Hypothalamus (tissue), 51 donors: Measurements from ENCODE around the gene ROR2.
A peak's percentile ranks its signal among the peaks of the same experiment; 100 is the strongest.
"Not testable (repeated sequence)": the region's sequence is repeated elsewhere in the genome, so short reads cannot be mapped to it uniquely, and the experiment has no call there.

Experiments
- DNase-seq, 51 donors: peaks; one replicate each; lab custom pipeline; 2025; lab: John Stamatoyannopoulos, UW

The ROR2 gene

DNA sequence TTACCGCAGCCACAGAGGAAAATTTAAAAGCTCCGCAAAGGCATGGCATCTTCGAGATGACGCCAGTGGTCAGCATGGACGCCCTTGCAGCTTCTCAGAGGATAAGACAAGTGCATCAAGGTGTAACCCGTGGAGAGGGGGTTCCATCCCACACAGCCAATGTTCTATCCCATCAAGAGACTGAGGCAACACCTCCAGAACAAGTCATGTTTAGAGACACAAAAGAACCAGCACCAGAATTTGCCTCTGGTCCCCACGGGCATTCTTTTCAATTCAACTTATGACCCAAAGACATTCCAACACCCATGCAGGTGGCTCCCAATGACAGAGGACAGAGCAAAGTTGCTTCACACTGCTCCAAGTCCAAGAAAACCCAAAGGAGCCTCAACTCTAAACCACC is 20.7 kb downstream of the ROR2 start:
- DNase-seq: no peak

DNA sequence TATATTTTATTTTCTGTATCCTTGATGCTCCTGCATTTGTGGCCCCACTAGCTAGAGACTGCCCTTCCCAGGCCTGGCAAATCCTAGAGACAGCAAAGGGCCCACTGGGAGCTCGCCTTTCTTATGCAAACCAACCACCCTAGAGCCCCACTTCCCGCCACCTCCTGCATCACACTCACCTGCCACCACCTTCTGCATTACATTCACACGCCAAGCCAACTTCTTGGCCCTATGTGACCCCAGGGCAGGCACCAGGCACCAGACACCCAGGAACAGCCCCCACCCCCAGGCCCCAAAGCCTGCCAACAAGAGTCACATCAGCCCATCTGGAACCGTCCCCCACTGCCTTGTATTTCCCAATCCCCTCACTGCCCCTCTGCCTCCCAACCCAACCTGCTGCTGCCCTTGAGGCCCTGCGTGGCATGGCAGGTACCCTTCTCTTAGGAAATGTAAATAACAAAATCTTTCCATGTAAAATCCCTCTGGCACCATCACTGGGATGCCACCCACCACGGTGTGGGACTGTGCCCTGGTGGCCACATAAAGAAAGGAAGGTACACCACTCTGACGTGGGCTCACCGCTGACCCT is 22.0 kb downstream of the ROR2 start:
- DNase-seq: no peak

DNA sequence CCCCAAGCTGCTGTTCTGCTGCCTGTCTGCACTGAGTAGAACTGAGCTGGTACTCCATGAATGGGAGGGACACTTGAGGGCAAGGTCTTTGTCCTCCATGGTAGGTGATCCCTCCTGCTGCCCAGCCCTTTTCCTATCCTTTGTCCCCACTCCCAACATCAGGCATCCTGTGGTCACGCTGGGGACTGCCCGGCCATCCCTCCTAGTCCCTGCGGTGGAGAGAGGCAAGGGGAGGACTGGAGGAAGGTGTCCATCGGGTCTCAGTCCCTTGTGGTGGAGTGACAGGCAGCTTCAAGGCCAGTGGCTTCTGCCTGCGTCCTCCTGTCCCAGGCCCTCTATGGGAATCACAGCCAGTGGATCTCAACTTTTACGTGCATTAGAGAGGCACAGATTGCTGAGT is 25.9 kb downstream of the ROR2 start:
- no peak for DNase-seq

DNA sequence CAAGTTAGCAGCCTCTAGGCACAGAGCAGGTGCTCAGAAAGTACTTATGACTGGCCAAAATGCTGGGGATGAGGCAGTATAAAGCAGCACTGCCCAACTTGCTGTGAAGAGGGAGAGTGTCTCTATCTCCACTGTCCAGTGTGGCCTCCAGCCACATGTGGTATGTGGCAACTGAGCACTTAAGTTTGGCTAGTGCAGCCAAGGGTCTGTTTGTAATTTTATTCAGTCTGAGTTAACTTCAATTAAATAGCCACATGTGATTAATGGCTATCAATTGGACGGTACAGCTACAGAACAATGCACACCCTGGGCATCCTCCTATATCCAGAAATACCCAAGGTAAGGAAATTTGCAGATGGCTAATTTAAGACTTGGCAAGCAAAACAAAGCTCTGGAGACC is 26.9 kb downstream of the ROR2 start:
- DNase-seq: no peak

DNA sequence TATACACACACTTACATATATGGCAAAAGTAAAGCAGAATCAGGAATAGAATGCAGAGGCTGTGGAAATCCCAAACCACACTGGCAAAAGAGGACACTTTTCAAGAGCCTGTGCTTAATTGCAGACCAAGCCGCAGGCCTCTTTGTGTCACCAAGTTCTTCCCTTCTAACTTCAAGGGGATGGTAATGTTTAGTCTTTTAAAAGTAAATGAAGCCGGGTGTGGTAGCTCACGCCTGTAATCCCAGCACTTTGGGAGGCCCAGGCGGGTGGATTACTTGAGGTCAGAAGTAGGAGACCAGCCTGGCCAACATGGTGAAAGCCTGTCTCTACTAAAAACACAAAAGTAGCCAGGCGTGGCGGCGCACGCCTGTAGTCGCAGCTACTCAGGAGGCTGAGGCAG is 28.7 kb downstream of the ROR2 start:
- no peak for DNase-seq

DNA sequence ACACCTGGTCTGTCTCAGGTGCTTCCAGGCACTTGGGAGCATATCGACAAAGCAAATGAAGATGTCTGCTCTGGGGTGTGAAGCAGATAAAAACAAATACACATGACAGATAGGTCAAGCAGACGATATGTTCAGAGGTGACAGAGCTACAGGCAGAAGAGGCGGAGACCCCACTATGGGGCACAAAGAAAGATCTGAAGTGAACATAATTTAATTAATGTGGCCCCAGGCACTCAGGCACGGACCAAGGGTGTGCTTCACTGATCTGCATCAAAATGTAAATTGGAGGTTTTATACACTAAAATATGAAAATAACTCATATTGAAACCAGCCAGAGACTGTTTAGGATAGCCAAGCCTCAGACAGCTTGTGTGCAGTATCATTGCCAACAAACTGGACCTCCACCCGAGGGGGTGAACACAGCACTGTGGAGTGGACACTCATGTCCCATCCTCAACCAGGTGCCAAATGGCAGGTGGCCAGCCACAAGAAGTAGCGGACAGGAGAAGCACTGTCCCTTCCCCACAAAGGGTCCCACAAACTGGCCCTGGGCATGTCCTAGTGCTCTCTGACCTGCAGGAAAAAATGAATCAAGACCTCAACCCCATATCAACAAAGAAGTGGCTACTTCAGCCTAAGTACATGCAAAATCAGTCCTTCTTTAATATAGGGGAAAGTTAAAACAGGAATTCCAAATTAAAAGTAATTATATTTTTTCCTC is 29.2 kb downstream of the ROR2 start:
- no peak for DNase-seq

DNA sequence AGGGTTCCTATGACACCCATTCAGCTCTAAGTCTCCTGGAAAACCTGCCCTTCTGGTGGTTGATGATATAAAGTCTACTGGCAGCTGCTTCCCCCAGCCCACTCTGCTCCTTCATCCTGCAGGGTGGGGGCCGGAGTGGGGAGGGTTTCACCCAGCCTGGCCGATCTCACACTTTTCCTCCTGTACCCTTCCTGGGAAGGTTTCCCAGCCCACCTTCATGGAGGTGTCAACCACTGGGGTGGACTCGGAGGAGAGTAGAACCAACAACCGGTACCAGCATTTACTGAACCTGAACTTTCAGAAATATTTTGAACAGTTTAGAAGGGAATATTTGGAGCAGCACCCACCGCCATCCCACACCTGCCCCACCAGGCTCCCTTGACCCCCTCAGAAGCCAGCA is 30.4 kb downstream of the ROR2 start:
- no peak for DNase-seq

DNA sequence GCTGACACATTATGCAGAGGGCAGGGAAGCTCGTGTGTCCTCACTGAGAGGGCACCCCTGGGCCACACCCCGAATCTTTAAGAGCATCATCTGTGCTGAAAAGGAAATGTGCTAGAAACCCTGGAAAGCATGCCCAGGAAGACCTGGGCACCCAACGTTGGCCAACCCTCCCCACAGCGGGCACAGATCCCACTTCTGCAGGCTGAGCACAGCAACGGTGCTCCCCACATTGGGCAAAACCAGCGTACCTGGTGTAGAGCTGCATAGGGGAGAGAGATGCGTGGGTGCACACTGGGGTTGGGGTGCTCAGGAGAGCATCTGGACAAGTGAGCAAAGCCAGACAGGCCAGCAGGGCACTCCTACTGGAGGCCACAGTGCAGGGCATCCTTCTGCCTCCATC is 32.6 kb downstream of the ROR2 start:
- no peak for DNase-seq

DNA sequence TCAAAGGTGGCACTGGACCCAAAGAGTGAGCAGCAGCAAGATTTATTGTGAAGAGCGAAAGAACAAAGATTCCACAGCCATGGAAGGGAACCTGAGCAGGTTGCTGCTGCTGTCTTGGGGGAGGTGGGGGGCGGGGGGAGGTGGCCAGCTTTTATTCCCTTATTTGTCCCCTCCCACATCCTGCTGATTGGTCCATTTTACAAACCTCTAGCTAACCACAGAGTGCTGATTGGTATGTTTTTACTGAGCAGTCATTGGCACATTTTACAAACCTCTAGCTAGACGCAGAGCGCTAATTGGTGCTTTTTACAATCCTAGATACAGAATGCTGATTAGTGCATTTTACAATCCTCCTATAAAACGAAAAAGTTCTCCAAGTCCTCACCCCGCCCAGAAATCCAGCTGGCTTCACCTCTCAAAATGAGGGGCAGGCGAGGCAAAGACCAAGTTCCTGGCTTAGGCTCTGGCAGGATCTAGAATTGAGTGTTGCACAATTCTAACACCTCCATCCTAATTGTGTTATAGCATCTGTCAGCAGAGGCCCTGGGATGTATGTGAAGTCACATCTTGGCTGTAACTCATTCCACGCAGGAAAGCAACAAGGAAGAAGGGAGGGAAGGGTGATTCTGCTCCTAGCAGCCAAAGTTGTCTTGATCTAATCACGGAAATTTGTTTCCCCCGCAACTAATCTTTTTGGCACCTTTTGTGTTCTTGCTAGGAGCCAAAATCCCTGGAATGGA is 34.3 kb downstream of the ROR2 start:
- no peak for DNase-seq

DNA sequence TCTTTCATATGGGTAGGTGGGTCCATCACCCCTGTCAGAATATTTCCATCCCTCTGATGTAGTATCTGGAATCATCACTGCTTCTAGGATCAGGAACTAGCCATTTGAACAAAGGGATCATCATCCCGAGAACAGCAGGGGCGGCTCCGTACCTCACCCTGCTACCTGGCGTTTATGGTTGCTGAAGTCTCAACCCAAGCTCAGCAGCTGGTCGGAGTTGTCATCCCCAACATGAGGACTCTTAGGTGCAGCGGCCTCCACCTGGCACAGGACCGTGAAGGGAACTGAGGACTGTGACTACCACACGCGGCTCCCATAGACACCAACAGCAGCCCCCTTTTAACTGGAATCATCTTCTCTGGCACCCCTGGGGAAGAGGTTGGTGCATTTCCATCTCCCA is 35.1 kb downstream of the ROR2 start:
- DNase-seq: no peak

DNA sequence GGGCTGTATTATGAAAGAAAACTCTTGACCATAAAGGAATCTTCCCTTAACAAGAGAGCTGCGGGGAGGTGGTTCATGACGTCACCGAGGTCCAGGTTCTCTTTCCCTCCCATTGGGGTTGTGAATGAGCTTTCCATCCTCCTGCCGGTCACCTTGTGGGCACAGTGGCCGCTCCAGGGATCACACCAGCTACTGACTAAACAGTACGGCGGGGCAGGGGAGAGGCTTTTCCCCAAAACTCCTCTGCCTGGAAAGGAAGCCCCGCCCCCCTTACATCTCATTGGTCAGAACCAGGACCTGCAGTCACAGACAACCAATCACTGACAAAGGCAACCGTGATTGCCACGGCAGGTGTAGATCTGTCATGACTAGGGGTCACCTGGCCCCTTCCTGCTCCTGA is 35.6 kb downstream of the ROR2 start:
- no peak for DNase-seq

DNA sequence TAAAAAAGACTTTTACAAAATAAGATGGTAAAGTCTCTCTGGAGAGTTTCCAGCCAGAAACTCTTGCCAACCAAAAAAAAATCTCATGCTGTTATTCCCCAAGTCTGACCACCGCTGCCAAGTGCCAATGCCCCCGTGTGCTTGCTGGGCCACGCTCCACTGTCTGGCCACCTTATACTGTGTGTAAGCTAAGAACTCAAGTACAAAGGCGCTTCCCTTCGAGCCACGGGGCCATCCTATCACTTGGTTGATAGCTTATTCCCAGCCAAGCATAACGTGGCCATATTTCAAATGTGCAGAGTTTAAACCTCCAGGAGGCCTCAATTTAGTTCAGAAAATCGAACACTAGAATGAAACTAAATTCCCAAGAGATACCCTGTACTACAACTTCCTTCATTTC is 36.0 kb downstream of the ROR2 start:
- no peak for DNase-seq

DNA sequence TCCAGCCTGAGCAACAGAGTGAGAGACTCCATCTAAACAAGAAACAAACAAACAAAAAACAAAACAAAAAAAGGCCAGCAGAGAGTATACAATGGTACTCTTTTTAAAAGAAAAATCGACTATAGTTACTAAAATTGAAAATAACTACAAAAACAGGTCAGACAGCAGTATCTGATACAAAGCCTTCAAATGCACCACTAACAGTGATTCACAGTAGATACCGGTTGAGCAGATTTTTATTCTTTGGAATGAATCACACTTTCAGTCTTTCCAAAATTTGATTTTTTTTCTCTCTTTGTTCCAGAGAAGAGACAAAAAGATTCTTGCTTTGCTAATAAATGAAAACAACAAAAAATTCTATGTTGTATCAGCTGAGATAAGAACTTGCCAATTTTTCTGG is 36.9 kb downstream of the ROR2 start:
- no peak for DNase-seq

DNA sequence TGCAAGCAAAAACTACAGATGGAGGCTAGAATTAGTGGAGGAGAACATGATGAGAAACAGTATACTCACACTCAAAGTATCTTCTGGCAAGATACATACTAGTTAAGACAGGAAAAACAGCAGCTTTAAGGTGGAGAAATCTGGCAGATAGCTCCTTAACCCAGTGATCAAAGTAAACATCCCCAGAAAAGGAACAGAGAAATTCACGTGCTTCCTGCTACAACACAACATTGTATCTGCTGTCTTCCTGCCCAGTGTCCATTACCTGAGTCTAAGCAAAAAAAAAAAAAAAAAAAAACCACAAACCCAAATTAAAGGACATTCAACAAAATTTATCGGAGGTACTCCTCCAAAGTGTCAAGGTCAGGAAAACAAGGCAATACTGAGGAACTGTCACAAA is 38.4 kb downstream of the ROR2 start:
- no peak for DNase-seq

DNA sequence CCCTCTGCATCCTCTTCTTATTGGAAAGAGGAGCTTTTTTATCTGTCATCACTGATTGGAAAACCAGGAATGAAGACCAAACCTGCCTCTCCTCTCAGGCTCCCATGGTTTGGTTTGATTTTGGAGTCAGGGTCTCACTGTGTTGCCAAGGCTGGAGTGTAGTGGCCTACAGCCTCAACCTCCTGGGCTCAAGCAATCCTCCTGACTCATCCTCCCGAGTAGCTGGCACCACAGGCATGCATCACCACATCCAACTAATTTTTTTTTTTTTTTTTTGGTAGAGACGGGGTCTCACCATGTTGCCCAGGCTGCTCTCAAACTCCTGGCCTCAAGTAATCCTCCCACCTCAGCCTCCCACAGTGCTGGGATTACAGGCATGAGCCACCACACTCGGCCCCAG is 40.8 kb downstream of the ROR2 start:
- not testable (repeated sequence) for DNase-seq

DNA sequence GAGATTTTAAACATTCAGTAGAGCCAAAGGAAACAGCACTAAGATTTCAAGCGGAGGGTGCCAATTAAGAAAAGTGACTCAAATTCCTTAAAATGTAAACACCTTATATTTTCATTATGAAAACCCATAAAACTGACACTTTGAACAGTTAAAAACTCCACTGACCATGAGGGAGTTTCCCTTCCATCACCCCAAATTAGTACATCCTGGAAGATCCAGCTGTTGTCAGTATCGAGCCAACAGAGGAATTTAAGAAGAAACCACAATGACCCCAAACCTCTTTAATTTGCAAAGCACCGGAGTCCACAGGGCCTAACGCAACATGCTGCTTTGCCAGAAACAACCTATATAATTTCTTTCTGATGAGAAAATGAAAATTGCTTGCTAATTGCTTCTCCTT is 41.3 kb downstream of the ROR2 start:
- DNase-seq: no peak

DNA sequence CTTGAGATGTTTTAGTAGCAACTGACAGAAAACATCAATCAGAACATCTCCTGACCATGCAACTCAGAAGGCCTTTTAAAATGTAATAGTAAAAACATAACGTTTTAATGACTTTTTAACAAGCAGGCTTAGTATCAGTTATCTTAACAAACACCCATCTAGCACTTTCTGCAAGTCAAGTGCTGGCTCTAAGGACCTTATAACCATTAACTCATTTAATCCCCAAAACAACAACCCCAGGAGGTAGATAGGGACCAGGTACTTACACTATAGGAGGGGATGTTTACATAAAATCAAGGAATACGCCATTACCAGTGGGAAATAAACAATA is 41.8 kb downstream of the ROR2 start:
- DNase-seq: no peak

DNA sequence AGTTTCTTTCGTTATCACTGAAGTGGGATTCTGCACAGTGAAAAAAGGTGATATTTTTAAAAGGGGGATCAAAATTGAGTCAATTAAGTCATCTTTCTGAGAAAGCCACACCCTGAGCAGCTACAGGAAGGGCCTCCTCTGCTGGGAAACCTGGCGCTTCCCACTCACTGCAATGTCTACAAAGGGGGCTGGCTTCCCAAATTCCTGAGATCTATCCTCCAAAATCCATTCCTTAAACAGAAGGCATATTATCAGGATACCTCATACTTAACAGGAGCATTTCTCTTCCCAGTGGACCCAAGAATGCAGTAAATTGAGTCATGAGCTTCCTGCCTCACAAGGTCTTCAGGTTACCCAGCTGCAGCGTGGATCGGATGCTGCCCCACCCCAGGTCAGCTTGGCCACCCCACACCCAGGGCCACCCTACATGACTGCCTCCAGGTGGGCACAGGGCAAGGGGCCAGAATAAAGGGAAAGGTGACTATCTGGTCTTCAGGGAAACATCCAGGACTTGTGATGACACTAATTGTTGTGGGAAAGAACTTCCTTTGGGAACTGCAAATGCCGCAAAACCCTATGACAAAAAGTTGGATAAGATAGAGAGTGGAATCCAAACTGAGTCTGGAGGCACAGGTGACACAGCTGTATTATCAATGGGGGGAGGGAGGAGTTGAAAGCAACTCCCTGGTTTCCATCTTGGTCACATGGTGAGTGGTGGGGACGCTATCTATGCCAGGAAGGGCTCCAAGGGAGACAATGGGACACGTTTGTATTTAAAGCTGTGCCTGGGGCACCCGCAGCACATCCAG is 42.3 kb downstream of the ROR2 start:
- DNase-seq: no peak

DNA sequence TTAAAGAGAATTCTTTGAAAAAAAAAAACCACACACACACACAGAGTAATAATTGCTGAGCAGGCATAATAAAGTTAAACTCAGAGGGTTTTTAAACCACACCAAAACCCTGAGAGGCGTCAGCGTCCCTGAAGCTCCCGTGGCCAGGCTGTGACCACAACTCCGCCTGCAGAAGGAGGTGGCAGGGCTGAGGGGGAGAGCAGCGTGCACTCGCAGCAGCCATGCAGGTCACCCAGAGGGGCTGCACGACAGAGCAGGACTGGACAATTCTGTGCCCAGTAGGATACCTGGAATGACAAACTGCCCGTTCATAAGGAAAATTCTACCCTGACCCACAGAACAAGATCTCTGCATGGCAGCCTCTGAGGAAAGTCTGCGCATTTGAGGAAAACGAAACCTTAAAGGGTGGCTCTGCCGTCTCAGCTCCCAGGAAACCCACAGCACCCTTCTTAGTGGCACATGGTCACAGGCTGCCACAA is 44.0 kb downstream of the ROR2 start:
- peak in 7 of 51 donors; percentile 6 to 32 (median 12) for DNase-seq

DNA sequence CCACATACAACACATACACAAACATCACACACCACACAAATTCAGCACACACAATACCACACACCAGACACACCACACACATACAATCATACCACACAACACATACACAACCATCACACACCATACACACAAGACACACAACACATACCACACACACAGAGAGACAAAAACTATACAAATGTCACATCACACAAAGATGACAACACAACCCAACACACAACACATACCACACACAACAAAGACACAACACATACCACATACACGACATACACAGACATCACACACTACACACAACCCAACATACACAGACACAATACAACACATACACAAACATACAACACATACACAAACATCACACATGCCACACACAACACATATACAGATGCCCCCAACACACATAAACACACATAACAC is 44.8 kb downstream of the ROR2 start:
- DNase-seq: no peak

DNA sequence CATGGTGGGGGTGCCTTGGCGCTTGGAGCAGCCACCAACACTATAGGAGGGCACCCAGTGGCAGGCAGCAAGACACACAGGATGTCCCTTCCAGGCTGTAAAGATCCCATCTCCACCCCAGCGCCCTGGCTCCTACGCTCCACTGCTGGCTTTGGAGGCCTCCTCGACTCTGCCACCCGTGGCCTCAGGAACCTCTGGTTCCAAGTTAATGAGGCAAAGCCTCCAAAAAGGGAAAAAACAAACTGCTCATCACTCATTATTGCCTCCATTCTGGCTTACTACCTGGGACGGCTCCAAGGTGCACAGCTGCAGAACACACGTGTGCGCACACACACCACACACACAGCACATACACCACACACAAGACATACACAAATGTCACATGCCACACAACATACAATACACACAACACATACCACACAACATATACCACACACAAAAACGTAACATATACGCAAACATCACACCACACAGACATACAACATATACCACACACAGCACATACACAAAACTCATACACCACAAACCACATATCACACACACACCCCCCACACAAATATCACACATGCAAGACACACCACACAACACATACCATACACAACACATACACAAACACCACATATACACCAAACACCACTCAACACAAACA is 45.3 kb downstream of the ROR2 start:
- DNase-seq: no peak
